Stimulated activated memory B cell treated with anti-CD40 and anti-IgM and Interleukin-4, amounts not matched to agents 10 μg/mL and 1 μg/mL and 100 μg/mL, for 72 hours (primary cell): ENCODE data around the gene SPATA31A1.
"Not testable (repeated sequence)": the region's sequence is repeated elsewhere in the genome, so short reads cannot be mapped to it uniquely, and the experiment has no call there.

Experiments
- ATAC-seq: fragments of 150-1000 bp; cut with Tn5 transposase; 2 replicates; pipeline ENCODE4 v1.10.0; 2021
- H3K27ac Mint-ChIP-seq: one replicate; pipeline ENCODE4 v1.8.0; 2022; ENCODE audit warnings: mild to moderate bottlenecking, mixed read lengths
- H3K27me3 Mint-ChIP-seq: one replicate; pipeline ENCODE4 v1.8.0; 2022; ENCODE audit warnings: mixed read lengths
- H3K36me3 Mint-ChIP-seq: one replicate; pipeline ENCODE4 v1.8.0; 2022; ENCODE audit warnings: mixed read lengths
- H3K4me1 Mint-ChIP-seq: one replicate; pipeline ENCODE4 v1.8.0; 2022; ENCODE audit warnings: mixed read lengths
- H3K4me3 Mint-ChIP-seq: one replicate; pipeline ENCODE4 v1.8.0; 2022; ENCODE audit warnings: mild to moderate bottlenecking, moderate library complexity, mixed read lengths
- H3K9me3 Mint-ChIP-seq: one replicate; pipeline ENCODE4 v1.8.0; 2022; ENCODE audit warnings: mixed read lengths

Gene SPATA31A1

DNA sequence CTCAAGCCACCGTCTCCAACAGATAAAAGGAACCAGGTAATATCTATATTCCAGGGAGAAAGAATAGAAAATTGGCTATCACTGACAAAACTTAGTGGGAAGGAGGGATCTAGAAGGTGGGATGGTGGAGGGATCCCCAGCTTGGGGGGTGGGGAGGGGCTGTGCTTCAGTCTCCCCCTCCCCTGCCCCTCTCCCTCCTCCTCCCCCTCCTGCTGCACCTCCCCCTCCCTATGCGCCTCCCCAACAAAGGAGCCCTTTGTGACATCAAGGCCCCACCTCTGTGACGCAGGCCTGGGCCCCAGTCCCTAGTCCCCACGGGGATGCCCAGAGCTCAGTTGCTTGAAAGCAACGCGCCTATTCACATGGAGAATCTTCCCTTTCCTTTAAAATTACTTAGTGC is at the start of gene SPATA31A1:
TSS of gene SPATA31A1 (plus strand) at position 301 of the 400 bp plus-strand sequence. CDS start at position 363, 62 bp downstream.
- not testable (repeated sequence) for ATAC-seq, H3K9me3 Mint-ChIP-seq, H3K27ac Mint-ChIP-seq, H3K36me3 Mint-ChIP-seq, H3K4me1 Mint-ChIP-seq, H3K27me3 Mint-ChIP-seq, H3K4me3 Mint-ChIP-seq

- not testable (repeated sequence) for H3K9me3 Mint-ChIP-seq, ATAC-seq, H3K27me3 Mint-ChIP-seq, H3K4me3 Mint-ChIP-seq, H3K27ac Mint-ChIP-seq, H3K36me3 Mint-ChIP-seq, H3K4me1 Mint-ChIP-seq
These were observed 52.1 kb downstream of the SPATA31A1 start for GRCh38 chr9:39407261-39408204.

DNA sequence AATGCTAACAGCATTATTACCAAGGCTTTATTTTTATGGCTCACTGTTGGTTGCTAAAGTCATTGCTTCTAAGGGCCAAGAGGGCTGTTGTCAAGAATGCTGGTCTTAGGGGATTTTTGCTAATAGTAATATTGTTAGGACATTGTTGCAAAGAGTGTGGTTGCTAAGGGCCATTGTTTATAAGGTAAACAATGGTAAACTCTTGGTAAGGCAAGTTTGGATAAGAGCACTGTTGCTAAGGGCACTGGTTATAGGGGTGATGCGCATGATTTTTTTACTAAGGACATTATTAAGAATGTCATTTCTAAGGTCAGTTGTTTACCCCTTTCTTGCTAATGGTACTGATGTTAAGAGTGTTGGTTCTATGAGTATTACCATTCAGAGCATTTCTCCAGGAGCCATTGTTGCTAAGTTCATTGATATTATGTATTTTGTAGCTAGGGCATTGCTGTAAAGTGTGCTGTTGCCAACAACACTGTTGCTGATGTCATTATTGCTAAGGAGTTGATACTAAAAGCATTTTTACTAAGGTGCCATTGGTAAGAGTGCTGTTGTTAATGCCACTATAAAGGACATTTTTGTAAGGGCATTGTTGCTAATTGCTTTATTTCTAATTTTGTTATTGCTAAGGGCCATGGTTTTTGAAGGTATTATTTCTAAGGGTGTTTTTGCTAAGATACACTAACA is 55.9 kb downstream of the SPATA31A1 start:
- not testable (repeated sequence) for H3K9me3 Mint-ChIP-seq

More for the DNA sequence above, 55.9 kb downstream of the SPATA31A1 start:
- H3K4me1 Mint-ChIP-seq, ATAC-seq, H3K36me3 Mint-ChIP-seq, H3K27ac Mint-ChIP-seq, H3K4me3 Mint-ChIP-seq, H3K27me3 Mint-ChIP-seq: not testable (repeated sequence)
